ENCODE data around the gene SORL1-AS1.
"Not testable (repeated sequence)": the region's sequence is repeated elsewhere in the genome, so short reads cannot be mapped to it uniquely, and the experiment has no call there.

SORL1-AS1 gene

DNA sequence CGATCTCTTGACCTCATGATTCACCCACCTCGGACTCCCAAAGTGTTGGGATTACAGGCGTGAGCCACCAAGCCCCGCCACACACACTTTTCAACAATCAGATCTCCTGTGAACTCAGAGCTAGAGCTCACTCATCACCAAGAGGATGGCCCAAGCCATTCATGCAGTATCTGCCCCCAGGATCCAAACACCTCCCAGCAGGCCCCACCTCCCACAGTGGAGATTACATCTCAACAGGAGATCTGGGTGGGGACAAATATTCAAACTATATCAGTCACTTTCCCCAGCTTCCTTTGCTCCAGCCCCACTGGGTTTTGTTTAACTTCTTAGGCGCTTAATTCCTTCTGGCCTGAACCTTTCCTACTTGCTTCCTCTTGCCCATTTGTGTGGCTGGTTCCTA, 26.9 kb downstream of the SORL1-AS1 start:
- no peak for DNase-seq

GRCh38 chr11:121422675-121423074, 30.1 kb downstream of the SORL1-AS1 start:
- no peak for DNase-seq

DNA sequence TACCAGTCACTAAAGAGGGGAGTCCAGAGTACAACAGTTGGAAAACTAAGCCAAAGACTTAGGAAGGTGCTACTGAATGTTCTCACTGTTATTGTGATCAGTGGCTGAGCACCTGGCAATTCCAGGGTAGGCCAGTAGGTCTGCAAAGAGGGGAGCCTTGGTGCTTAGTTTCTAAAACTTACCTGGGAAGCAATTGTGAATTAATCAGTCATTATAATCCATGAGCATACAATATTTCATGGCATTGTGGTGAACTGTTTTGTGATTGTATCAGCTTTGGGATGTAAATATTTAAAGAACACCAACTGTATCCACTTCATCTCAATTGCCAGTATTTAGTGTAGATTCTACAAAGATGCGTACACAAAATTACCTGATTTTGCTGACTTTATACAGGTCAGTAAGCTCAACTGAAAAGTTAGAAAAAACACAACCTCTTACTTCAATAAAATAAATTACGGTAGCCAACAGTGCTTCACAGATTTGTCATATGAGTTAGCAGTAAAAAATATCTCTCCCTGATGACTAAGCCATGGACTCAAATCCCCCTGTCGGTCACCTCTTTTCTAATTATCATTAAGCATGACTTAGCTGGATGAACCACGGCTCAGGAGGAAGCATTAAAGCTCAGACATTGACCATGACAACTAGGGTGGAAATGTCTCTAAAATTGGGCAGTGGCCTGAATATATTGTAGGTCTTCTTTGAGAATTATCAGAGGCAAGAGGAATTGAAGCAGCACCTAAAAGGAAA, 31.4 kb downstream of the SORL1-AS1 start:
- DNase-seq: no peak

DNA sequence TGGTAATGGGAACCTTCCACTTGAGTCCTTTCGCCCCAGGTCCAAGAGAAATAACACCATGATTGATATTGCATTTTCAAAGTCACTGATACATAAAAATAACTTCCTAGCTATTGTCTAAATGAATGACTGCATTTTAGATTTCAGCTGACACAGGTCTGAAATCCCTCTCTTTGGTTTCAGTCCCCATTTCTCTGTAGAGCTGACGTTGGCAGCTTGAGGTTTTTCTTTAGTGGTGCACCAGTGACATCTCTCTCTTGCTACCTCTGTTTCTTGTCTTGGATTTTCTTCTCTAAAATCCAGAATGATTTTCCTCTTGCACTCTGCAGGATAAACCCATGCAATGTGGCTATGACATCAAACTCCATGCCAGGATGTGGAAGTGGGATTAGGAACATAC, 32.4 kb downstream of the SORL1-AS1 start:
- no peak for DNase-seq

GRCh38 chr11:121419836-121420235, 32.9 kb downstream of the SORL1-AS1 start:
- no peak for DNase-seq

DNA sequence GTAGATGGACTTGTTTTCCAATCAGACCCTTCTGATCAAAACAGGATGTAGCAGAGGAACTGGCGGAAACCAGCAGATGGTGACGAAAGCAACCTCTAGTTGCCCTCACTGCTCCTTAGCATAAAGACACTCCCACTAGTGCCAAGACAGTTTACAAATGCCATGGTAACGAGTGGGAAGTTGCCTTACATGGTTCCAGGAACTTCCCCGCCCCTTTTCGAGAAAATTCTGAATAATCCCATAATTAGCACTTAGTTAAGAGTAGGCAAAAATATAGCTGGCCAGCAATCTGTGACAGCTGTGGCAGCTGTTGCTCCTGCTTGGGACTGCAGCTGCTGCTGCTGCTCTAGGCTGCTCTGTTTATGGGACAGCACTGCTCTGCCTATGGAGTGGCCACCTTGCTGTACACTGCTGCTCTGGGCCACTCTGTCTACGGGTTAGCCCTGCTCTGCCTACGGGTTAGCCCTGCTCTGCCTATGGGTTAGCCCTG, 34.1 kb downstream of the SORL1-AS1 start:
- DNase-seq: no peak

- no peak for DNase-seq
Observed at GRCh38 chr11:121417607-121418006, 35.2 kb downstream of the SORL1-AS1 start.

GRCh38 chr11:121417055-121417551, 35.7 kb downstream of the SORL1-AS1 start:
- no peak for DNase-seq

DNA sequence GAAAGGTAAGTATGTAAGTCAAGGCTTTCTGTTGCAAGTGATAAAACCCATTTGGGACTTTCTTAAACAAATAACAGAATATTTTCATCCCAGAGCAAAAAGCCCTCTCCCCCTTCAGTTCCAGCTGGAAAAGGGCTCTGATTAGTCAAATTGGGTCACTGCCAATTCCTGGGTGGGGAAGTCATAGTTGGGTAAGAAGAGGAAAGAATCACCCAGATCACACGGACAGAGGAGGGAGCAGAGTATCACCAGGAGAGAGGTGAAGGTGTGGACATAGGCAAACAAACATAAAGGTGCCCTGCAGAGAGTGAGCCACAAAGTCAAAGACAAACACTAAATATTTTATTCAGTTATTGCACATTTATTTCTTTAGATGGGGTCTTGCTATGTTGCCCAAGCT, 36.9 kb downstream of the SORL1-AS1 start:
- no peak for DNase-seq

GRCh38 chr11:121414141-121414913, 38.4 kb downstream of the SORL1-AS1 start:
- no peak for DNase-seq

DNA sequence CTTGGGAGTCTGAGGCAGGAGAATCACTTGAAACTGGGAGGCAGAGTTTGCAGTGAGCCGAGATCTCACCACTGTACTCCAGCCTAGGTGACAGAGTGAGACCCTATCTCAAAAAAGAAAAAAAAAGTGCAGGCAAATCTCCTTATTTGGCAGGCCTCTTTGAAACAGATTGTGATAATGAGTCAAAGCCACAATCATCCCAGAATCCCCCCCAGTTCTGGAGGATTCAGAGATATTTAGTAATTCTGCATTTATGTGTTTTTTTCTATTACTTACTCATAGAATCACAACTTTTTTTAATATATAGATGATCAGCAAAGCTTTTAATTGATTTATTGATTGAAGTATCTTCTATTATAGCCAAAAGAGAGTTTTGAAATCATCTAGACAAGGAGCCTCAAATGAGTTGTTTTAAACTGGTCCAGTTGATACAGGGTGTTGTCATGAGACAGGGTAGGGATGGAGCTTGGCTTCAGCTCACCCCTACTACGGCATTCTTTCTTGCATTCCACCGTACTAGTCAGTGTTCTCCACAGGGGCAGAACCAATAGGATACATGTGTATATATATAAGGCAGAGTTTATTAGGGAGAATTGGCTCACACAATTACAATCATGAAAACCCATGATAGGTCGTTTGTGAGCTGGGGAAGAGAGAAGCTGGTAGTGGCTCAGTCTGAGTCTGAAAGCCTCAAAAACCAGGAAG, 39.9 kb downstream of the SORL1-AS1 start:
- DNase-seq: no peak

DNA sequence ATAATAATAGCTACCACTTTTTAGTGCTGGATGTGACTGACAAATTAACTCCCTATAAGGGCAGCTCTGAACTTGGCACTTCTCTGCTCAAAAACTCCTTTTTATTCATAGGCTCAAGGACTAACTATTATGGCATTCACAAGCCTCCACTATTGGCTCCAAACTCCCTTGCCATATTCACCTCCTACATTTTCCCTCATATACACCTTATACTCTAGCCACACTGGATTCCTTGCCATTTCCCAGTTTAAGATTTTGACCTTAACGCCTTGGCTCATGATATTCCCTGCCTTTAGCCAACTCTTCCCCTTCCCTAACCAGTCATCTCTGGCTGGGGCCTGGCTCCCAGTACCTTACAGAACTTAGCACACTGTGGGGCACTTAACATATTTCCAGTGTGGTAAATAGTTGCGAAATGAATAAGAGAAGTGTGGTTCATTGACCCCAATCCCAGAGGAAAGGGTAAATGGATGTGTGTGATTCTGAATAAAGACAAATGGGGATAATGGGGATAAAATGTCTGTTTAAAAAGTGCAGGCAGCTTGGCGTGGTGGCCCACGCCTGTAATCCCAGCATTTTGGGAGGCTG, 40.7 kb downstream of the SORL1-AS1 start:
- DNase-seq: no peak

DNA sequence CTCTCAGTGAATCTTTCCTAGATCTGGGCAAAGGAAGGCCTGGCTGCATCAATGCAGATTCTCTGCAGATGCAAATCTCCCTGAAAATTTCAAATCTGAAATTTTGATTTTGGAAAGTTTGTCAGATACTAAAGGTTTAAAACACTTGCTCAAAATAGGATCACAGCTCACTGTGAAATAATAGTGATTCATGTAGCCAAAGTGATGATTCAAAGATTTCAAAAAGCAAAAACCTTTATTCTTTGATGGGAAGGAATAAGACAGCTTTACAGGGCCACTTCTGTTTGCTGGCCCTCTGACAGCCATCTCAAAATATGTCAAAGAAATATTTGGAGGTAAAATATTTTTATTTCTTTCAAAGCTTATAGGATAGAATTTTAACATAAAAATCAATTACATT, 41.4 kb downstream of the SORL1-AS1 start:
- DNase-seq: not testable (repeated sequence)

DNA sequence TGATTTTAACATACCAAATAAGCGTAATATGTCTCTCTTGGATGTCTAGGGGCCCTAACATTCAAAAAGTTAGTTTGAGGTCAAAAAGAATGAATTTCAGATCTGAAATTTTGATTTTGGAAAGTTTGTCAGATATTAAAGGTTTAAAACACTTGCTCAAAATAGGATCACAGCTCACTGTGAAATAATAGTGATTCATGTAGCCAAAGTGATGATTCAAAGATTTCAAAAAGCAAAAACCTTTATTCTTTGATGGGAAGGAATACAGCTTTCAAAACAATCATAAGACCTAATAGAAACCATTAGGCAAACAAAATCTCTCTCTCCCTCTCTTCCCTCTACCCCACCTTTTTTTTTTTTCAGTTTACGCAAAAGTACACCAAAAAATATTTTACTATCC, 42.7 kb downstream of the SORL1-AS1 start:
- DNase-seq: not testable (repeated sequence)

GRCh38 chr11:121408830-121409229, 43.9 kb downstream of the SORL1-AS1 start:
- no peak for DNase-seq

DNA sequence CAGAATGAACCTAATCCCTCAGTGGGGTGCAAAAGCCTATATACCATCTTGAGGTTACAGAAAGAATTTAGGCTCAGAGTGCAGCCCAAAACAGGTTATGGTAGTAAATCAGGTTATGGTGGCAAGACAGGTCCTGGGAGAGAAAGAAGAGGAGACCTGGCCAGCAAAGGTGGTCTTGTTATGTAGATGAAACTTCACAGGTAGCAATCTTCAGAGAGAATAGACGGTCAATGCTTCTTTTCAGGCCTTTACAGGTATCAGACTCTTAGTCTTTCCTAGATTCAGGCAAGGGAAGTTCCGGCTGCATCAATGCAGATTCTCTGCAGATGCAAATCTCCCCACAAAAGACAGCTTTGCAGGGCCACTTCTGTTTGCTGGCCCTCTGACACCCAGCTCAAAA, 46.5 kb downstream of the SORL1-AS1 start:
- no peak for DNase-seq

DNA sequence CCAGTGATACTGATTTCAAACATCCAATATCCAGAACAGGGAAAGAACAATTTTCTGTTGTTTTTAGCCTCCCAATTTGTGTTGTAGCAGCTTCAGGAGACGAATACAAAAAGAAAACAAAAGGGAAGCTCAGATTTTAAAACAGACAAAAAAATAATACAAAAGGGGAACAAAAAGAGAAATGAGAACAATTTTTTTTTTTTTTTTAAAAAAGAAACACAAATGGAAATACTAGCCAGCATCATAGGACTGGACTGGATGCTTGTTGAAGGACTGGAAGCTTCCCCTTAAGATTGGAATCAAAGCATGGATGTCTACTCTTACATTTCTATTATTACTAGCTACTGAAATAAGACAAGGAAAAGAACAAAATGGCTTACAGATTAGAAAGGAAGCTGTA, 47.1 kb downstream of the SORL1-AS1 start:
- no peak for DNase-seq

- DNase-seq: no peak
Observed at GRCh38 chr11:121394785-121395184, 58.0 kb downstream of the SORL1-AS1 start.

GRCh38 chr11:121393855-121394254, 58.9 kb downstream of the SORL1-AS1 start:
- DNase-seq: no peak

GRCh38 chr11:121391914-121392313, 60.9 kb downstream of the SORL1-AS1 start:
- DNase-seq: no peak

DNA sequence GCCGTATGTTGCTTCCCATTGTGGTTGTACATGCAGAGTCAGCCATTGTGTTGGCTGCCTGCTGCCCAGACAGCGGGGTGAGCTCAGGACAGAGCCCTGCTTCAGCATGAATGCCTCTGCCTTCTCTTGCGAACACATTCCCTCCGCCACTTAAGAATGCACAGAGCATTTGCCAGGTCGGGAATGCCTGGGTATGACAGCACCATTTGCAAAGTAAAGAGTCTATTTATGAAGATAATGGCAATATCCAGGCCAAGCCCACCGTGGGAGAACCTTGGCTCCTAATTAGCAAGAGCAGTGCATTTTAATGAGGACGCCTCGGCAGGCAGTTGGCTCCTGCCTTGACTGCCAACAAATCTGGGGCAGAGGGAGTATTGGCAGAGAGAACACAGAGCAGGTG, 63.1 kb downstream of the SORL1-AS1 start:
- no peak for DNase-seq

Measured in cortex of kidney (tissue), 1 donor.